ENCODE results near the gene KRTAP10-9.
"Not testable (repeated sequence)": the region's sequence is repeated elsewhere in the genome, so short reads cannot be mapped to it uniquely, and the experiment has no call there.

KRTAP10-9 gene, protein sequence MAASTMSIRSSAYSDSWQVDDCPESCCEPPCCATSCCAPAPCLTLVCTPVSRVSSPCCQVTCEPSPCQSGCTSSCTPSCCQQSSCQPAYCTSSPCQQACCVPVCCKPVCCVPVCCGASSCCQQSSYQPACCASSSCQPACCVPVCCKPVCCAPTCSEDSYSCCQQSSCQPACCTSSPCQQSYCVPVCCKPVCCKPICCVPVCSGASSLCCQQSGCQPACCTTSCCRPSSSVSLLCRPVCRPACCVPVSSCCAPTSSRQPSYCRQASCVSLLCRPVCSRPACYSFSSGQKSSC

GRCh38 chr21:44626673-44627143 is at the start of gene KRTAP10-9:
TSS of gene KRTAP10-9 (plus strand) at chr21:44627093. CDS start at chr21:44627172, 79 bp downstream.
- no peak for DNase-seq

GRCh38 chr21:44578371-44579055 is 48.4 kb upstream of the KRTAP10-9 start:
- DNase-seq, result no peak

DNA sequence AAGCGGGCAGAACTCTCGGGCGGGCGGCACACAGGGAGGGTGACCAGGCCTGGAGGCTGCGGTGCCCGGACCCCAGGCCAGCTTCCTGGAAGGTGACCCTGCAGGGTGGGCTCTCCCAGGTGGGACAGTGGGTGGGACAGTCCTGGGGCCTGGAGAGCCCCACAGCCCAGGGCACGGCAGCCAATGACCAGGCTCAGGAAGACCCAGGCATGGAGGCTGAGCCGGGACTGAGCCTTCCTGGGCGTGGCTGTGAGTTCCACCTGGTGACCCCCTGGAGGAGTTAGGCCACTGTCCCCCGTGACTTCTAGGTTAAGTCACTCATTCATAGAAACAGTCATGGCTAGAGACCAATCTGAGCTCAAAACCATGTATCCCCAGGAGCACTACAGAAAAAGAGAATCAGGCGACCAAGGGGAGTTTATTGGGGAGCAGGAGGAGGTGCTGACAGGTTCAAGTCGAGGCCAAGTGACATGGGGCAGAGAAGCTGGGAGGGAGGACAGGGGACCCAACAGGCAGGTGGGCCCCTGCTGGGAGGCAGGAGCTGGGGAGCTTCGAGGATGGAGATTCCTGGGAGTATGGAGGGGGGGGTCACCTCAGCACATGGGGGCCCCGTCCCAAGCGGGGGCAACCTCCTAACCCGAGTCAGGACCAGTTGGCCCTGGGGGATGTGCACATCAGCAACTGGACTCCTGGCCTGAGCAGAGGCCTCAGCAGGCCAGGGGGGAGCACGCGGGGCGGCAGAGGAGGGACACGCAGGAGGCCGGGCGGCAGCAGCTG is 47.6 kb upstream of the KRTAP10-9 start:
- DNase-seq, result no peak

- DNase-seq, result no peak
Measured at GRCh38 chr21:44579833-44580144, 47.1 kb upstream of the KRTAP10-9 start.

DNA sequence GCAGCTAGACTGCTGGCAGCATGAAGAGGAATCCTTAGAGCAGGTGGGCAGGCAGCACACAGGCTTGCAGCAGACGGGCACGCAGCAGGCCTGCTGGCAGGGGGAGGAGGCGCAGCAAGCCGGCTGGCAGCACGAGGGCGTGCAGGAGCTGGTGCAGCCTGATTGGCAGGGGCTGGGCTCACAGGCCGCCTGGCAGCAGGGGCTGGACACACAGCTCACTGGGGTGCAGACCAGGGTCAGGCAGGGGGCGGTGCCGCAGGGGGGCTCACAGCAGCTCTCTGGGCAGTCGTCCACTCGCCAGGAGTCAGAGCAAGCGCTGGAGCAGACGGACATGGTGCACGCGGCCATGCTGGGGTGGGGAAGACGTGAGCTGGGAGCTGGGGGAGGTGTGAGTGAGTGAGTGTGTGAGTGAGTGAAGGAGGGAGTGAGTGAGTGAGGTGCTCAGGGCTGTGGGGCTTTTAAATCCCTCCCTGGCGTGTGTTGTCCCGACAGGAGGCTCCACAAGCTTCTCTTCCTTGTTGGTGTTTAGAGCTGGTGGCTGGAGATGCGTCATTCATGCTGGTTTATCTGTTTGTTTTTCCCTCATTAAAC is 46.6 kb upstream of the KRTAP10-9 start, which contains the start of gene KRTAP10-5:
KRTAP10-5 (minus strand) TSS at position 374 of the 591 bp plus-strand sequence; CDS start at position 348, 26 bp downstream.
- not testable (repeated sequence) for DNase-seq

GRCh38 chr21:44581158-44581557 is 45.7 kb upstream of the KRTAP10-9 start:
- DNase-seq, result no peak

DNA sequence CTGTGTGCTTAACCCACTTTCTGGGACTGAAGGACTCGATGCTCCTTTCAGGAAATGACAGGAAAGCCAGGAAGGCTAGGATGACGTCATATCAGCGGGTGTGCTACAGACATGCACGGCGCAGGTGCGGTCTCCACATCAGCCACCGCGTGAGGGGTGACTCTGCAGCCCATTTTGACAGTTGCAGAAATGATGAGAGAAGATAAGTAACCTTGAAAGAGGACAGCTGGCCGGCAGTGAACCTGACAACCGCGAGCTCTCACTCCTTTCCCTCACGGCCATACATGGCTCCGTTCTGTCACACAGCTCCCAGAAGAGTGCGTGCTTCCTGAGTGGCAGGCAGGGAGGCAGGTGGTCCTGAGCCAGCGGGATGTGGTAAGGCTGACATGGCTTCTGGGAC is 44.8 kb upstream of the KRTAP10-9 start:
- DNase-seq, result no peak

DNA sequence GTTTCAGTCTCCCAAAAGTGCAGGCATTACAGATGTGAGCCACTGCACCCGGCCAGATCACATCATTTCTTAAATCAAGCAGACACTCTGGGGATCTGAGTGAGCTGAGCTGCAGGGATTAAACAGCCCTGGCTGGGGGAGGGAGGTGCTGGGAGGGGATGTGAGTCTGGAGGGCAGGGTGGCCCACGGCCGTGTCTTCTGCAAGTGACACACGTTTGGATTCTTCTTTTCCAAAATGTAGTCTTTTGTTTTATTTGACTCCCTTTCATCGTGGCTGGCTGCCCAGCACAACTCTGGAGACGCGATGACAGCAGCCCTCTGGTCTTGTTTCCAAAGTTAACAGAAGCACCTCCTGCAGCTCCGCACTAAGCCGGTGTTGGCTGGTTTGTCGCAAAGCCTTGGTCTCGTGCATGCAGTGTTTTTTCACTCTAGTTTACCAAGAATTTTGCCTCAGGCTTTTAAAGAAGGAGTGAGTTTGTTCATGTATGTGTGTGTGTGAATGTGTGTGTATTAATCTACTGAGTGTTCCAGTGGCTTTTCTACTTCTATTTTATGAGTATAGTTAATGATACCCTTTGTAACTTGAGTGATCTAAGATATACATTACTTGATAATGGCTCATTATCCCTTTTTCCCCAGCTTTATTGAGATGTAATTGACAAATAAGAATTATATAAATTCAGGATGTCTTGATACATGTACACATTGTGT is 43.6 kb upstream of the KRTAP10-9 start:
- DNase-seq, result no peak

- DNase-seq, result no peak
Measured at GRCh38 chr21:44583800-44584147, 43.1 kb upstream of the KRTAP10-9 start.

GRCh38 chr21:44585892-44586291 is 41.0 kb upstream of the KRTAP10-9 start:
- DNase-seq, result no peak

DNA sequence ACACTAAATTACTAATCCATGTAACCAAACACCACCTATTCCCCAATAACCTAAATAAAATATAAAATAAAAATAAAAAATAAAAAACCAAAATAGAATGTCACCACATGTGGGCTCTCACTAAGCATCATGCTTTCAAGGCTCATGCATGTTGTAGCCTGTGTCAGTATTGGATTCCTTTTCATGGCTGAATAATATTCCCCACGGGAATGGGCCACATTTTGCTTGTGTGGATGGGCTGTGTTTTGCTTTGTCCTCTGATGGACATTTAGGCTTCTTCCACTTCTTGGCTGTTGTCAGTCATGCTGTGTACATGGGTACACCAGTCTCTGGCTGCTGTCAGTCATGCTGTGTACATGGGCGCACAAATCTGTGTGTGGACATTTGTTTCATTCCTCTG is 37.8 kb upstream of the KRTAP10-9 start:
- DNase-seq, result no peak

- DNase-seq, result no peak
Measured at GRCh38 chr21:44589586-44590305, 37.1 kb upstream of the KRTAP10-9 start.

GRCh38 chr21:44590311-44590721 is 36.6 kb upstream of the KRTAP10-9 start:
- no peak for DNase-seq

GRCh38 chr21:44590897-44591800 is 35.7 kb upstream of the KRTAP10-9 start:
- DNase-seq, result not testable (repeated sequence)

- not testable (repeated sequence) for DNase-seq
Measured at GRCh38 chr21:44591801-44592130, 35.1 kb upstream of the KRTAP10-9 start.

DNA sequence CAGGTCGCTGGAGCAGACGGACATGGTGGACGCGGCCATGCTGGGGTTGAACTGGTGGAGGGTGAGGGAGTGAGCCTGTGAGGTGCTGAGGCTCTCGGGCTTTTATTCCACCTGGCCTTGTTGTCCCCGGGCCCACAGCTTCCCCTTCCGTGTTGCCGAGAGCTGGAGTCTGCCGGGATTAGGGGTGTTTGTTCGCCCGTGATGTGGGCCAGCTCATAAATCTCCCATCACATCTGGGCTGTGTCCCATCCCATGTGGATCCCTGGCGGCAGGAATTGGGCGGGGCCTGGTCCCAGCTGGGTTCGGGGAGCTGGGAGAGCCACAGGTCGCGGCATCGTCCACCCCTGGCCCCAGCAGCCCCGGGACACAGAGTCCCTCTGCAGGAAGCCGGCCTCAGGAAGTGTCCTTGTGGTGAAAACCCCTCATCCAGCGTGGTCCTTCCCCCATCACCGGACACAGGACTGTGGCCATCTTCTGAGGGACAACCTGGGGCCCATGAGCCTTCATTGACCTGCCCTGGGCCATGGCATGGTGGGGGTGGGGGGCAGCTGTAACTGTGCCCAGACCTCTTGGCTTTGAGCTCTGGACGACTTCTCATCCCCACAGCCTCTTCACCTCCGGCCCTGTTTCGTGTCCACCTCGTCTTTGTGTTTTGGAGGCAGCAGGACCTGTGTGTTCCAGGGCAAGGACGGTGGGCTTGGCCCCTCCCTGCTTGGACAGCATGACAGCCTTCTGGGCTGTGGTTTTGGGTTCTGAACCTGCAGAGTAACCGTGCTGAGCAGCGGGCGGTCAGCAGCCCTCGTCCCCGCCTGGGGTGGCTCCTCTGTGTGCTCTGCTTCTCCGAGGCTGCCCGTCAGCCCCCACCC is 34.2 kb upstream of the KRTAP10-9 start, which contains the start of gene KRTAP10-6:
KRTAP10-6 (minus strand) TSS at position 60 of the 866 bp plus-strand sequence; CDS start at position 39, 21 bp downstream.
- no peak for DNase-seq

DNA sequence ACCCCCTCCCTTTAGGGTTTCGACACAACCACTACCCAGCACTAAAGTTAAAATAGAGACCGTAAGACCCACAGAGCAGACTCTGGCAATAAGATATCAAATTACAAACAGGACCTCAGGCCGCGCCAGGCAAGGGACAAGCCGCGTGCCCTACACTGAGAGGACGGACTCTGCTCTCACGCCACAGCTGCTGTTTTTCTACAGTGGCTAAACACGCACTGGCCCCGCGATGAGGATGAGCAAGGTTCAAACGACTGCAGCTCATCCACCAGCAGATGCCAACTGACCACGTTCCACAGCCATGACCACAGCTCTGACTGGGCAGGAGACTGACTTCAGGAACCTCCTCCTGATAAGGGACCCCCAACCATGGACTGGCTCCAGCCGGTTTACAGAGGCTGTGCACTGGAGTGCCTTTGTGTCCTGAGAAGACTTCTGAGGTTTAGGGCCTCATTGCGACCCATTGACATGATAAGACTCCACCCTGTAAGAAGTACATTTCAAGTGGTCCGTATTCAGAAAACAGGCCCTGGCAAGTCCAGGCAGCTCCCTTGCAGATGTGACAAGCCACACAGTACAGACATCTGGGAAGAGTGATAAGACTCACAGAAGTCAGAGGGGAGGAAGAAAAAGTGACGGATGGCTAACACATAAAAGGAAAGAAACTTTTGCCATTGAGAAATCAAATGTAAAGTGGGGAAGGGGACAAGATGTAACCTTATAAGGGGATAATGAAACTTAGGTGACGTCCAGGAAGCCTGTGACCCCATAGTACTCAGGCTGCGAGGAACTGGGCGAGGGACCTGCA is 33.1 kb upstream of the KRTAP10-9 start:
- no peak for DNase-seq

GRCh38 chr21:44594406-44594916 is 32.4 kb upstream of the KRTAP10-9 start:
- no peak for DNase-seq

- no peak for DNase-seq
Measured at GRCh38 chr21:44595524-44595923, 31.4 kb upstream of the KRTAP10-9 start.

Data from activated effector memory CD4-positive, alpha-beta T cell treated with Interleukin-2 at 50 U/mL for 16 hours (primary cell).